Endodermal cell (in vitro differentiated cells): ENCODE results near the gene SPINT1. TPM values are rescaled to one million over a fixed set of nuclear protein-coding genes. Genes with fewer than 3 reads are reported as not detected.

Experiments used
- DNase-seq: peaks from one replicate; pipeline ENCODE4 v3.0.0-alpha.2; 2017
- H3K27ac ChIP-seq: 2 replicates; pipeline ENCODE4 v1.5.1; 2013; ENCODE audit warnings: mild to moderate bottlenecking, low read depth, low read length, moderate library complexity
- H3K27me3 ChIP-seq: 2 replicates; pipeline ENCODE4 v1.6.1; 2013; ENCODE audit warnings: mild to moderate bottlenecking, low read length, moderate library complexity; ENCODE audit not compliant: insufficient read depth, control insufficient read depth, poor library complexity, severe bottlenecking
- H3K36me3 ChIP-seq: 2 replicates; pipeline ENCODE4 v1.7.0; 2013; ENCODE audit warnings: mild to moderate bottlenecking, low read length, moderate library complexity; ENCODE audit not compliant: control insufficient read depth, insufficient read depth
- H3K4me1 ChIP-seq: one replicate; pipeline ENCODE4 v1.7.0; 2013; ENCODE audit warnings: low read length; ENCODE audit not compliant: control insufficient read depth, insufficient read depth
- H3K4me3 ChIP-seq: 2 replicates; pipeline ENCODE4 v1.5.1; 2013; ENCODE audit warnings: mild to moderate bottlenecking, low read length, moderate library complexity
- H3K9ac ChIP-seq: 2 replicates; pipeline ENCODE4 v1.6.1; 2013; ENCODE audit warnings: mild to moderate bottlenecking, low read length, moderate library complexity; ENCODE audit not compliant: poor library complexity, severe bottlenecking; ENCODE audit errors: extremely low read depth
- H3K9me3 ChIP-seq: 2 replicates; pipeline ENCODE4 v1.6.1; 2013; ENCODE audit warnings: mild to moderate bottlenecking, low read length, moderate library complexity; ENCODE audit not compliant: control insufficient read depth
- H3K27ac Mint-ChIP-seq: 2 replicates; pipeline ENCODE4 v1.8.0; 2020; ENCODE audit warnings: mixed read lengths
- H3K27me3 Mint-ChIP-seq: 2 replicates; pipeline ENCODE4 v1.8.0; 2021; ENCODE audit warnings: mild to moderate bottlenecking, mixed read lengths; ENCODE audit not compliant: insufficient read depth
- H3K36me3 Mint-ChIP-seq: 2 replicates; pipeline ENCODE4 v1.8.0; 2020; ENCODE audit warnings: low read depth, mixed read lengths
- H3K4me1 Mint-ChIP-seq: 2 replicates; pipeline ENCODE4 v1.8.0; 2020; ENCODE audit warnings: mixed read lengths
- H3K4me3 Mint-ChIP-seq: 2 replicates; pipeline ENCODE4 v1.8.0; 2020; ENCODE audit warnings: mild to moderate bottlenecking, moderate library complexity, mixed read lengths
- H3K9me3 Mint-ChIP-seq: 2 replicates; pipeline ENCODE4 v1.8.0; 2020; ENCODE audit warnings: mild to moderate bottlenecking, mixed read lengths
- CTCF ChIP-seq: fragments of 200-600 bp; sonication (generic); conservative IDR thresholded peaks from 2 replicates; pipeline ENCODE4 v1.5.0; 2021; ENCODE audit warnings: antibody characterized with exemption, mild to moderate bottlenecking
- WGBS, 2 experiments: methylation state at CpG; one replicate each; pipeline versions ENCODE4 v1.1.5 to v1.1.7; 2013; ENCODE audit warnings: missing lambda C conversion rate in 2 of 2, mixed read lengths in 1 of 2; ENCODE audit not compliant: insufficient coverage in 1 of 2, insufficient read length in 1 of 2; 5-methylcytosine and 5-hydroxymethylcytosine counted together
- total RNA-seq, 2 donors: library from RNA; stranded (reverse); fragmentation: NEBNext Ultra II Directional in 1 of 2; extraction: Animal tissue kit (Norgen Biotek cat#: 25700) in 1 of 2; gene quantifications; 2 replicates in 1 of 2; 3 replicates in 1 of 2; pipeline ENCODE4 v1.2.1, GENCODE V29; 2021

The SPINT1 gene
- total RNA-seq, 2 donors from 2014 or later, result 129 to 141 TPM

- no peak overlapping the region for H3K27ac Mint-ChIP-seq
- H3K36me3 ChIP-seq, result no peaks in the 10 kb centered on the region
- H3K27me3 Mint-ChIP-seq, result no peaks in the 10 kb centered on the region
- no peak overlapping the region for H3K4me3 ChIP-seq
- no peak overlapping the region for H3K9ac ChIP-seq
- no peak overlapping the region for H3K27ac ChIP-seq
- no peaks in the 10 kb centered on the region for H3K9me3 ChIP-seq
- no peak for TF ChIP-seq CTCF
- H3K9me3 Mint-ChIP-seq, result no peaks in the 10 kb centered on the region
- no peak overlapping the region for H3K4me3 Mint-ChIP-seq
- DNase-seq, result no peak
- WGBS, 2 experiments, result 75 to 88% methylated on average over 1 of the region's 1 CpG
- no peaks in the 10 kb centered on the region for H3K4me1 ChIP-seq
- H3K36me3 Mint-ChIP-seq, result peaks cover 4% of the 10 kb centered on the region
- peaks cover 5% of the 10 kb centered on the region for H3K4me1 Mint-ChIP-seq
- no peaks in the 10 kb centered on the region for H3K27me3 ChIP-seq
Observed at GRCh38 chr15:40831861-40832260, 12.0 kb upstream of the SPINT1 start.

- Mint-ChIP-seq H3K36me3 (peaks cover 4% of the 10 kb centered on the region), H3K9me3 (no peaks in the 10 kb centered on the region), H3K4me3 (no peak overlapping the region), H3K27me3 (no peaks in the 10 kb centered on the region), H3K27ac (no peak overlapping the region), H3K4me1 (peaks cover 5% of the 10 kb centered on the region)
- no peak for DNase-seq
- Histone ChIP-seq H3K9me3 (no peaks in the 10 kb centered on the region), H3K36me3 (no peaks in the 10 kb centered on the region), H3K4me1 (no peaks in the 10 kb centered on the region), H3K9ac (no peak overlapping the region), H3K4me3 (no peak overlapping the region), H3K27ac (no peak overlapping the region), H3K27me3 (no peaks in the 10 kb centered on the region)
- no peak for TF ChIP-seq CTCF
Observed at GRCh38 chr15:40832903-40833302, 10.9 kb upstream of the SPINT1 start.

- peaks cover 7% of the 10 kb centered on the region for H3K36me3 Mint-ChIP-seq
- no peak overlapping the region for H3K4me3 Mint-ChIP-seq
- Histone ChIP-seq H3K4me3 (no peak overlapping the region), H3K9me3 (no peaks in the 10 kb centered on the region), H3K4me1 (no peaks in the 10 kb centered on the region), H3K9ac (no peak overlapping the region), H3K27ac (no peak overlapping the region), H3K36me3 (no peaks in the 10 kb centered on the region), H3K27me3 (no peaks in the 10 kb centered on the region)
- WGBS, 2 experiments, result 91 to 100% methylated on average over 1 of the region's 1 CpG
- peaks cover 4% of the 10 kb centered on the region for H3K4me1 Mint-ChIP-seq
- no peak for TF ChIP-seq CTCF
- H3K27me3 Mint-ChIP-seq, result no peaks in the 10 kb centered on the region
- no peak overlapping the region for H3K27ac Mint-ChIP-seq
- no peaks in the 10 kb centered on the region for H3K9me3 Mint-ChIP-seq
- DNase-seq, result no peak
Observed at GRCh38 chr15:40836020-40836419, 7.8 kb upstream of the SPINT1 start.
